ENCODE data around the gene EIF4E. TPM values are rescaled to one million over a fixed set of nuclear protein-coding genes. Genes with fewer than 3 reads are reported as not detected.
"Not testable (repeated sequence)": the region's sequence is repeated elsewhere in the genome, so short reads cannot be mapped to it uniquely, and the experiment has no call there.

Gene EIF4E
- total RNA-seq, 1 experiment from 2014 or later, result 224 TPM

GRCh38 chr4:98842917-98843316 lies 86.0 kb downstream of the EIF4E start:
- not testable (repeated sequence) for DNase-seq (ENCODE audit: low read depth in 1 of 2, low spot score in 2 of 2); H3K9me3 ChIP-seq (replicated peaks); H3K4me3 ChIP-seq; H3K36me3 ChIP-seq; H3K27me3 ChIP-seq (replicated peaks); H3K27ac ChIP-seq; H3K4me1 ChIP-seq (replicated peaks)

DNA sequence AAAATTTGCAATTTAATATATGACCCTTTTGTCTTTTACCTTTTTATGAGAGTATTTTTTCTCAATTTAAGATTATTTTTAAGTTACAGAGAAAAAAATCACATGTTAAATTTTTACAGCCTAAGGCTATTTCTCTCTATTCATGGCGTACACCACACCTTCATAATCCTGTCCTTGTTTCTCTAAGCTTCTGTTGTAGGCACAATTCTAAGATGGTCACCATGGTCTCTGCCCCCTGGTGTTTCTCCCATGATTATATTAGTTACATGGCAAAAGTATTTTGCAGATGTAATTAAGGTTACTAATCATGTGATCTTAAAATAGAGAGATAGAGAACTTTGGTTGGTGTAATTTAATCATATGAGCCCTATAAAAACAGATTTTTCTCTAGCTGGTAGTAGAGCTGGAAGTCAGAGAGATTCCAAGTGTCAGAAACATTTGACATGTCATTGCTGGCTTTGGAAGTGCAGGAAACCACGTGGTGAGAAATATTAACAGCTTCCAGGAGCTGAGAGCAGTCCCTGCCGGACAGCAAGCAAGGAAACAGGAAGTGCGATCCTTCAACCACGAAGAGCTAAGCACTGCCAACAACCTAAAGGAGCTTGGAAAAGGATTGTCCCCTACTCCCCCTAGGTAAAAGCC lies 89.8 kb downstream of the EIF4E start:
- no peaks in the 10 kb centered on the region for H3K27me3 ChIP-seq (replicated peaks)
- no peaks in the 10 kb centered on the region for H3K36me3 ChIP-seq
- no peak overlapping the region for H3K4me3 ChIP-seq
- no peak for DNase-seq (ENCODE audit: low read depth in 1 of 2, low spot score in 2 of 2)
- H3K4me1 ChIP-seq (replicated peaks), result no peaks in the 10 kb centered on the region
- H3K27ac ChIP-seq, result no peak overlapping the region
- H3K9me3 ChIP-seq (replicated peaks), result no peaks in the 10 kb centered on the region

DNA sequence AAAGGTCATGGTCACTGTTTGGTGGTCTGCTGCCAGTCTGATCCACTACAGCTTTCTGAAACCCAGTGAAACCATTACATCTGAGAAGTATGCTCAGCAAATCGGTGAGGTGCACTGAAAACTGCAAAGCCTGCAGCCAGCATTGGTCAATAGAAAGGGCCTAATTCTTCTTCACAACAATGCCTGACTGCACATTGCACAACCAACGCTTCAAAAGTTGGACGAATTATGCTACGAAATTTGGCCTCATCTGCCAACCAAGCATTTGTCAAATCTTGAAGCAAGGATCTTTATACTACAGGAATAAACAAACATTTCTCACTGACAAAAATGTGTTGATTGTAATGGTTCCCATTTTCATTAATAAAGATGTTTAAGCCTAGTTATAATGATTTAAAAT lies 90.4 kb downstream of the EIF4E start:
- Histone ChIP-seq H3K27ac (no peak overlapping the region), H3K4me3 (no peak overlapping the region), H3K27me3 (replicated peaks) (no peaks in the 10 kb centered on the region), H3K4me1 (replicated peaks) (no peaks in the 10 kb centered on the region), H3K9me3 (replicated peaks) (no peaks in the 10 kb centered on the region), H3K36me3 (no peaks in the 10 kb centered on the region)
- DNase-seq (ENCODE audit: low read depth in 1 of 2, low spot score in 2 of 2), result no peak

GRCh38 chr4:98833384-98833783 lies 95.5 kb downstream of the EIF4E start:
- Histone ChIP-seq H3K27ac (no peak overlapping the region), H3K9me3 (replicated peaks) (no peaks in the 10 kb centered on the region), H3K4me1 (replicated peaks) (no peaks in the 10 kb centered on the region), H3K4me3 (no peak overlapping the region), H3K36me3 (no peaks in the 10 kb centered on the region), H3K27me3 (replicated peaks) (no peaks in the 10 kb centered on the region)
- DNase-seq (ENCODE audit: low read depth in 1 of 2, low spot score in 2 of 2), result no peak

- not testable (repeated sequence) for H3K27me3 ChIP-seq (replicated peaks)
These were observed 97.9 kb downstream of the EIF4E start for GRCh38 chr4:98831036-98831435.

More at GRCh38 chr4:98831036-98831435, 97.9 kb downstream of the EIF4E start:
- H3K4me1 ChIP-seq (replicated peaks); H3K9me3 ChIP-seq (replicated peaks); H3K4me3 ChIP-seq; H3K36me3 ChIP-seq; H3K27ac ChIP-seq; DNase-seq (ENCODE audit: low read depth in 1 of 2, low spot score in 2 of 2): not testable (repeated sequence)

Other genes with a start within 250 kb of the EIF4E start
- 56.5 and 73.1 TPM in 2 replicates for gene METAP1, start 66.6 kb upstream of the EIF4E start, total RNA-seq (2014; rRNA removed; shearing (Covaris generic))
- 206 and 212 TPM in 2 replicates for gene ADH5, start 159.7 kb upstream of the EIF4E start, total RNA-seq (2014; rRNA removed; shearing (Covaris generic))
- not detected in 2 replicates for gene ADH4, start 215.2 kb upstream of the EIF4E start, total RNA-seq (2014; rRNA removed; shearing (Covaris generic))